T-helper 1 cell treated with Interleukin-12 subunit alpha and Interleukin-12 subunit beta and Interleukin-4 antibody, amounts not matched to agents 30 ng/mL and 1 ng/mL, for 36 hours (primary cell): ENCODE data around the gene CCDC149. TPM values are rescaled to one million over a fixed set of nuclear protein-coding genes. Genes with fewer than 3 reads are reported as not detected.

Experiments used
- intact Hi-C: fragments of 100-400 bp; cut with micrococcal nuclease; formaldehyde crosslinking; loops from one replicate; pipeline ENCODE4 v1.15.1; 2024
- total RNA-seq: library from RNA; stranded (reverse); gene quantifications from 2 replicates; pipeline ENCODE4 v1.2.3, GENCODE V29; 2022

The CCDC149 gene
- total RNA-seq, 1 donor from 2014 or later: not detected

GRCh38 chr4:24845132-24845531 lies 67.7 kb downstream of the CCDC149 start:
- intact Hi-C loops: no loop called here

- intact Hi-C loops: no loop called here
Measured at GRCh38 chr4:24843096-24843495, 69.7 kb downstream of the CCDC149 start.

- intact Hi-C loops: no loop called here
Measured at GRCh38 chr4:24842356-24842755, 70.5 kb downstream of the CCDC149 start.

- intact Hi-C loops: no loop called here
Measured at GRCh38 chr4:24840826-24841543, 71.9 kb downstream of the CCDC149 start.

- intact Hi-C loops: no loop called here
Measured at GRCh38 chr4:24840362-24840761, 72.5 kb downstream of the CCDC149 start.

DNA sequence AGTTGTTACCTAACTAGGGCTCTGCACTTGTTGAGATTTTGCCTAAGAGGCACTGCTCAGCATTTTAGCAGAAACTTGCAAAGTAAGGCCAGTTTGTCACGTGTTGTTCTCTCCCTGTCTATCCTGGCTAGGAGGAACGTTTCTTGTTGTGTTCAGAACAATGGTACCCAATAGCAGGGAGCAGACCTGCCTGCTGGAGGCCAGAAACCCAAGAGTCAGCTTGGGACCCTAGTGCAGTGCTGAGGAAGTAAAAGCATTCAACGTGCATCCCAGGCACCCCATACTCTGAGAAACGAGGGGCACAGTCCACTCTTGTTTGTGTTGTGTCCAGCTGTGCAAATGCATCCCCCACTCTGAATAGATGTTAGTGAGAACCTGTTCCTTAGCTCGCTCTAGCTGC lies 75.1 kb downstream of the CCDC149 start:
- intact Hi-C loops: no loop called here

DNA sequence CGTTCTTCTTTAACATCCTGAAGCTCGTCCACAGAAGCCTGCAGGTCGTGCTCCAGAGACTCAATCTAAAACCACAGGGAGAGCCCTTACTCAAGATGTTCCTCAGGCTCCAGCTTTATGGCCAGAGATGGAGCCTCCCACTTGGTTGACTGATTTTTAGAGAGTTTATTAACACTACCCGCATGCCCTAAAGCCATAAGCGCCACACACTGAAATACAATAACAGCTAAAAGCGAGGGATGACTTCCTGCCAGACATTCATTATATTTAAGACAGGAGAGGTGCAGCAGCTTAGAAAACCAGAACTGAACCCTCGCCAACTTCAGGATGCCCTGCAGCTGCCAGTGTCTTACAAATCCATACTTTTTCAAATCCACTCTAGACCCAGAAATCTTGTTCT lies 75.5 kb downstream of the CCDC149 start:
- intact Hi-C loops: no loop called here

- intact Hi-C loops: no loop called here
Measured at GRCh38 chr4:24836661-24837242, 76.1 kb downstream of the CCDC149 start.

DNA sequence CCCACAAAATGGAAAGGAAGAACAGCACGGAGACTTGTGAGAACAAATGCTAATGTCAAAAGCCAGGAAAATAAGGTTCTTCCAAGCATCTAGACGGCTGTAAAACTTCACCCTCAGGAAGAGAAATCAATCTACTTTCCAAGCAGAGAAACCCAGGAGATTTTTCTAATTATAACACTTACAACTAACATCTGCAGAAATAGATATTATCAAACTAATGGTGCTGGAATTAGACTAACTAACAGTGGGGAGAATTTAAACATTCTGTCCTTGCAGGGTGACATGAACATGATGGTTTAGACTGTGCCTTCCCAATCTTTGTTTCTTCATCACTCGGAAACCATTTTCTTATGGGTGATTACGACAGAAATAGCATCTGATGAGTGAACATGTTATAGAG lies 77.1 kb downstream of the CCDC149 start:
- intact Hi-C loops: no loop called here

DNA sequence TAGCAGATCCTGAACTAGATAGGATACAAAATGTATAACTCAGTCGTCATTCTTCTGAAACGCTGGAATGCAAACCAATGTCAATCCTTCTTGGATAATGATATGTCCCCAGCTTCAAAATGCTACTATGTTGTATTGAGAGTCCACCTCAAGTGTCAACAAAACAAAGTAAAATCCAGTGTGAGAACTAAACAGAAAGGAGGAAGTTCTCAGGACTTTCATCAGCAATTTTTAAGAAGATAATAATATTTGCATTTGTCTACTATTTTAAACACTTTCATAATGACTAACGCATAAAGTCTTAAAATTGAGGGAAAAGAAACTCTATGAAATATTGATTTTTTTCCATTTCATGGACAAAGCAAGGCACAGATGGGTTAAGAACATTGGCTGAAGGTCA lies 81.2 kb downstream of the CCDC149 start:
- intact Hi-C loops: no loop called here

- intact Hi-C loops: no loop called here
Measured at GRCh38 chr4:24824720-24825119, 88.1 kb downstream of the CCDC149 start.

- intact Hi-C loops: no loop called here
Measured at GRCh38 chr4:24820541-24820940, 92.3 kb downstream of the CCDC149 start.

DNA sequence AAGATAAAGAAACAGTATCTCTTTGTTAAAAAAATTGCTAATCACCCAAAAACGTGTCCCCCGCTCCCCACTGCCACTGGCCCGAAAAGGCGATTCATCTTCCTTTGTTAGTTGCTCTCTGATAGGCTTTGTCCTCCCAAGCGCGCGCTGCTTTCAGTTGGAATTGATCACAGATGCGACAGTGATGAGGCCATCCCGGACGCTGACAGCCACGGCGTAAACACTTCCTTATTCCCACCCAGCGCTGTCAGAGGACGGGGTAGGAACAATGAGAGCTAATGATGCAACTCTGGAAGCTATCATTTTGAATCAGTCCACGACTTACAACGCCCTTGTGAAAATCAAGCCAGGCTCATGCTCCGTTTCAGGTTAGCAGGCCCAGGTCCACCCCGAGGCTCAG lies 96.0 kb downstream of the CCDC149 start:
- intact Hi-C loops: no loop called here

- intact Hi-C loops: no loop called here
Measured at GRCh38 chr4:24813732-24814131, 99.1 kb downstream of the CCDC149 start.

- intact Hi-C loops: no loop called here
Measured at GRCh38 chr4:24810871-24811631, 101.8 kb downstream of the CCDC149 start.

DNA sequence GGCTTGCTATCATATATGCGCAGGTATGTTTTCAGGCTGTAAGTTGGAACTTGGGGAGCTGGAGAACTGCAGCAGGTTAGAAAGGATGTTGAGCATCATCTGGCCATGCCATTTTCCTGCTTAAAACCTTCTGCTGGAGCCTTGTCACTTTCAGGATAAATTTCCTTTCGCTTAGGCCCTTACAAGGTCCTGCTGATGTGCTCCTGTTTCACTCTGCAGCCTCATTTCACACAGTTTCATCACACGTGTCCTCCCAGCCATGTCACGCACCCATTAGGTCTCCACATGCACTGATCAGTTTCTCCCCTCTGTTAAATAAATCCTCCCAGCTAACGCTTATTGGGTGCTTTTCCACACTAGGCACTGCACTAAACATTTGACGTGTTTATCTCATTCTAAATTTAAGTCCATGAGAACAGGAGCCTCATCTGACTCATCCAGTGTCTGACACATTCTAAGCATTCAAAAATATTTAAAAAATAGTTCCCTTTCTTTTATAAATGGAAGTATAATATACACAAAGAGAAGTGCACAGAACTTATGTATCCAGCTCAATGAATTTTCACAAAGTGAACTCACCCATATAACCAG lies 102.9 kb downstream of the CCDC149 start:
- intact Hi-C loops: no loop called here

DNA sequence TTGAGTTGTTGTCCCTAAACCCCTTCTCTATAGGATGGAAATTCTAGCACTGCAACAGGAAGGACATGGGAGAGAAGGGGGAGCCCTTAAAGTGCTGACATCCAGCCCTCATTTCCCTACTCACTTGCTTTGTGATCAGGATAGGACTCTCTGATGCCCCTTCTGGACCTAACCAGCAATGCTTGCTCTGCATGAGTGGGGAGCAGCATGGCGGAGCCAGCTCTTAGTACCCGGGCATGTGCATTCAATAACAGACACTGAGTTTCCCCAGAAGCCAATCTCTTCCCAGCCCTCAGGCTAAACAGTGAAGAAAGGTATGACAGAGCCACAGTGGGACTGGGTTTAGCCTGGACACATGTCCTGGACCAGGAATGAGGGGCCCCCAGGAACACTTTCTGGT lies 103.5 kb downstream of the CCDC149 start:
- intact Hi-C loops: no loop called here

GRCh38 chr4:24808955-24809354 lies 103.9 kb downstream of the CCDC149 start:
- intact Hi-C loops: no loop called here

- intact Hi-C loops: no loop called here
Measured at GRCh38 chr4:24808261-24808660, 104.6 kb downstream of the CCDC149 start.

GRCh38 chr4:24807611-24808010 lies 105.2 kb downstream of the CCDC149 start:
- intact Hi-C loops: no loop called here

DNA sequence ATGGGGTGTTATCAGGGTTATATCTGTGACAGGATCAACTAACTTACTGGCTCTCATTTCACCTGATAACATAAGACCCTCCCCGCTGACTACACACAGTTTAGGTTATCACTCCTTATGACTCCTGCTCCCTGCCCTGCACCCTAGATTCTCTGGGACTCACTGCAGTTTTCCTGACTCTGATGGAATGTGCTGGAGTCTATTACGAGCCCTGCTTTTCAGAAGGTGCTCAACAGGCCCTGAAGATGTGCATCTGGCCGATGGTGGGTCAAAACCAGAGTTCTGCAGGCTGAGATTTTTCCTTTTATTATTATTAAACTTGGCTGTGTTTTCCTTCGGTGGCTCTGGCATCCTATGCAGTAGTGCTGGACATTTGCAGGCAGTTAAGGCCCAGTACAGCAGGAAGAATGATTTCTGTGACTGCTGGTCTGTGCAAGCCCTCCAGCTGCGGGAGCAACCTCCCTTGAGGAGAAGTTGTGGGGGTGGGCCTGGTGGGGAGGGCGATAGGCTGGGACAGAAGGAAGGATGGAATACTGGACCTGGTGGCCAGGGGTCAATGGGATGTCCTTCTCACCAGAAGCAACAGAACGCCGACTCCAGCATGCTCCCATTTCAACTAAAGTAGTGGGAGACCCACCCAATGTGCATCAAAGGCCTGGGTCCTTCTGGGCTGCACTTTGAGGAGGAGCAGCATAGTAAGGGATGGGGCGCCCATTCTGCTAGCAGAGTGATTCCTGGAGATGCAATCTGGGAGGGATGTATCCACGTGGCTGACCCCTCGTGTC lies 106.4 kb downstream of the CCDC149 start:
- intact Hi-C loops: no loop called here
